HG03442 (cell line): ENCODE data around the gene UQCRC2.
"Not testable (repeated sequence)": the region's sequence is repeated elsewhere in the genome, so short reads cannot be mapped to it uniquely, and the experiment has no call there.

ENCODE experiments used
- ATAC-seq: cut with Tn5 transposase; IDR thresholded peaks from one replicate; pipeline ENCODE4 v1.9.1; 2021; ENCODE audit warnings: mild to moderate bottlenecking, moderate library complexity; ENCODE audit not compliant: unreplicated experiment

The UQCRC2 gene

DNA sequence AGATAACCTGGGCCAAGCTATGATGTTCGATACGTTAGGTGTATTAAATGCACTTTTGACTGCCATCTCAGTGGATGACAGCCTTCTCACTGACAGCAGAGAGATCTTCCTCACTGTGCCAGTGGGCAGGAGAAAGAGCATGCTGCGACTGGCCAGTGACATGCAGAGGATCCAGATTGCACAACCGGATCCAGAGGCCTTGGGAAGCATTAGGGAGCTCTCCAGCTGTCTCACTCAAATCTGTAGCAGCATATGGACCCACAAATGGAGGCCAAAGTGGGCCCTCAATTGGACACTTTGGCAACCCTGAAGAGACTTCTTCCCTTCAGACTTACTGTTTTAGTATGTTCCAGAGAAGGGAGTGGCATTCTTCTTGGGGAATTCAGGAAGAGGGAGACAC is 26.9 kb downstream of the UQCRC2 start:
- ATAC-seq, result no peak

DNA sequence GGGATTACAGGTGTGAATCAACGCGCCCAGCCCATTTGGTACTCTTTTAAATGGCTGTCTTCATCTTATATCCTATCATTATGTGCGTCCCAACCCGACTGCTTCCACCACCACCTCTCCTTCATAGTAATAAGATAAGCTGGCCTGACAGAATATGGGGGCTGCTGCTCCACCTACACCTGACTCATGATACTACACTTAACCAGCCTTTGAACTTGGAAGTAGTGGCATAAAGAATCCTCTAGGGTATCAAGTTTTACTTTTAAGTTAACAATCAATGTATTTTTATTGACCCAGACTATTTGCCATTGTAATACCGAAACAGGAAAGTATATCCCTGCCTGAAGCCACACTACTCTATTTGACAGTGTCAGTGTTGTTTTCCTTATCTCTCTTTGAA is 28.9 kb downstream of the UQCRC2 start:
- no peak for ATAC-seq

DNA sequence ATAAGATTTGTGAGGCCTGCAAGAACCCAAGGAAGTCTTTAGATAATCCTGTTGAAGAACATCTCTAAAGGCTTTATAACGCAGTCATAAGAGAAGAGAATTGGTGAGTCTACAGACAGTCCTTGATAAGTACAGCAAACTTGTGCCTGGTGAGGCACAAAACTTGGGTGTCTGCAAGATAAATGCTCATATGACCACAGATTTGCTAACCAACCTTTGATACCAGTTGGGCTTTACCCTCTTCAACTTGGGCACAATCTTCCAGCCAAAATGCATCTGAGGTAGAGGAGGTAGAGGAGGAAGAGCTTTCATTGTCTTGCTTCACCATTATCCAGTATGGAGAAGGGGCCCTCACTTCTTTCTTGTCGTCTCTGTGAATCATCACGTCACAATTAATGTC is 30.9 kb downstream of the UQCRC2 start:
- no peak for ATAC-seq

DNA sequence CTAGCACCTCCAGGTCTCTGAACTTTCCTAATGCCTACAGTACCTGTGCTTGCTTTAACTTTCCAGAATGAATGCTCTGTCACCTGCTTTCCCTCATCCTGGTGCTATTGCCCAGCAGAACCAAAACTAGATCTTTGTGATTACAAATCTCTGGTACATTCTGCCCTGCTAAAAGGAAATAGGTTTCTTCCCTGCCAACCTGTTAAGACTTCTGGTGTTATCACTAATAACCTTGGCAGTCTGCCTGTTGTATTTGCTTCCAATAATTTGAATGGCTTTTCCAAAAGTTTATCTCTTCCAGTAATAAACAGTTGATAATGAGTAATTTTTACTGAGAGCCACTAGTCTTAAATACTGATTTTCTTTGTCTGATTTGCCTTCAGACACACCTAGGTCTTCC is 32.4 kb downstream of the UQCRC2 start:
- ATAC-seq, result no peak

DNA sequence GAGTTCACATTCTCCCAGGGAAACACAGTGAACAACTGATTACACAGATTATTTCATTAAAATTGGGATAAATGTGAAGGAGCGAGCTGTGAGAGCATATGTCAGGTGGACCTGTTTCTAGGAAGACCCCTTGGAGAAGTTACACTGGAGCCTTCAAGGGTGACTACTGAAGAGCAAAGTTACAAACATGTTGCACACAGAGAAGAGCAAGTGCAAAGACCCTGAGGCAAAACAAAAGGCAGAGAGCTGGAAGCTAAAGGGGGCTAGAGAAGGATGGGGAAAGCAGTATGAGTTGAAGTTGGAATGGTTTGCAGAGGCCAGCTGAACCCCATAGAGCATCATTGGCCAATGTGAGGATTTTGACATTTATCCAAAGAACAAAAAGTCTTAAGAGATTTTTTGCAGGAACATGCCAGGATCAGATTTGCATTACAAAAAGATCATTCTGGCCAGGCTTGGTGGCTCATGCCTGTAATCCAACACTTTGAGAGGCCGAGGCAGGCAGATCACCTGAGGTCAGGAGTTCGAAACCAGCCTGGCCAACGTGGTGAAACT is 33.6 kb downstream of the UQCRC2 start:
- no peak for ATAC-seq

DNA sequence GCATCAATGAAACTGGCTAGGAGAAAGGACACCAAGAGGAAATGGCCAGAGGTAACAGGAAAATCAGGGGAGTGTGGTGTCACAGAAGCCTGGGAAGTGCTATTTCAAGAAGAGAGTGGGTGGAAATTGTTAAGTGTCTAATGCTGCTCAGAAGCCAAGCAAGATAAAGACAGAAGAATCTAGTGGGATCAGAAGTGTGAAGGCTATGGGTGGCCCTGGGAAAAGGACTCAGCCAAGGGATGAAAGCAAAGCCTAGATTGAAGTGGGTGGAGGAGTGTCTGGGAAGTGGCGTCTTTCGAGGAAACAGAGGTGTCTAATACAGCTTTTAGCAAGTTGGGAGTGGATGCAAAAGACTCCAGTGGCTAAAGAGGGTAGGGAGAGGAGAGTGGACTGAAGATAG is 34.3 kb downstream of the UQCRC2 start:
- ATAC-seq, result no peak

DNA sequence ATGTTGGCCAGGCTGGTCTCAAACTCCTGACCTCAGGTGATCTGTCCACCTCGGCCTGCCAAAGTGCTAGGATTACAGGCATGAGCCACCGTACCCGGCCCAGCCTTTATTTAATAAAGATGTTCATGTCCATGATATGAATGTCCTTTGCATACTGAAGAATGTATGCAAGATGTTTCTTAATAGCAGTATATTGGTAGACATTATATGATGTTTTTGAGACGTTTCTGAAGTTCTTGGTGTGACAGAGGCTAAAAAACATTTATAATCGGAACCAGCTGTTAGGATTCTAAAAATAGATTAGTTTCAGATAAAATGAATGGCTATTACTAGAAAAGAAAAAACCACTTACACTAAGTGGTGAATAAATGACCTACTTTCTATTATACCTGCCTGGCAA is 36.0 kb downstream of the UQCRC2 start:
- no peak for ATAC-seq

DNA sequence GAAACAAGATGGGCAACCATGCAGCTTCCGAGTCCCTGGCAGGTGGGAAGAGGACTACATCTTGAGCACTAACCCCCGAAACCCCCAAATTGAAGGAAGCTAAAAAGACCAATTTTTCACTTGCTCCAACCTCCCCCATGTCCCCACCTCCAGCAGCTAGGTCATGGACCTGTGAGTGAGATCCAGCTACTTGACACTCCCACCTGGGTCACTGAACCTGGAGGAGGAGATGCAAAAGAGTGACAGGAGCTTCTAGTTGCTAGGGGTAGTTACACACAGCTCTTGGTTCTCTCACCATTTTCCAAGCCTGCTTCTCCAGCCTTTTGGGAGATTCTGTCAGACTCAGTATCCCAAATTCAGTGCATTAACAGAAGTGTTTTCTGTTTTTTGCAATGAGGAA is 36.6 kb downstream of the UQCRC2 start:
- no peak for ATAC-seq

DNA sequence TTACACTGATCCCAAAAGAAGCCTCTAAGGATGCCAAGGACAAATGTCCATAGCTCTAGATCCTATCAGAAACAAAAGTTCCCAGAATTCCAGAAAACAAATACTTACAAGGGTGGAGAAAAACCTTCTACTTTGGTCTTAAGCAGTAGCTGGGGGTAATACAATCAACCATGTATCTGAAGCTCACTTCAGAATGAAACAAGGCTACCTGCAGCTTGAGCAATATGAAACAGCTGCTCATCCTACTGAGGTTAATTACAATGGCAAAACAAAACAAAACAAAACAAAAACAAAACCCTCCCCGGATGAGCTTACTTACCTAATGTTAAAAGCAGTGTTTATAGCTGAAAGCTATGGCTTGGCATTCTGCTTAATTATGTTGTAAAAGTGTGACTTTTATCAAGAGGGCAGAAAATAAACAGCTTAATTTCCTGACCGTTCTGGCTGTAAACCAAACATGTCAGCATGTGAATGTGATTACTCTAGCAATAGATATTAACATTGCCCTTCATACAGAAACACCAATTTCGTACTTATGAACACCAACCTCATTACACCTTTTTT is 37.3 kb downstream of the UQCRC2 start:
- no peak for ATAC-seq

DNA sequence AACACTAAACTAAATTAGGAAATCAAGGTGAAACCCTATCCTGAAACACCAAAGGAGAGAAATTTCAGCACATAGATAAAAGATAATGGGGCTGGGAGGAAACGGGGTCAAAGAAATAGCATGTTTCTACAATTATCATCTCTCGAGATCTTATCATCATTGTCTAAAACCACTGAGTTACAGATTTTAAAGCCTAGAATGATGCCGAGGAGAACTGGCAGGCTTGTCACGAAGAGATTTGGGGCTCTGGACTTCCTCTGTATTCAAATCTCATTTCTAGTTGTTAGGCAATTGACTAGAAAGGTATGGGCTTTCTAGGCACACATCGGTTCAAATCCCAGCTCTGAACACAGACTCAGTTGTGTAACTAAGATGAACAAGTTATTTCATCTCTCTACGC is 38.5 kb downstream of the UQCRC2 start:
- no peak for ATAC-seq

DNA sequence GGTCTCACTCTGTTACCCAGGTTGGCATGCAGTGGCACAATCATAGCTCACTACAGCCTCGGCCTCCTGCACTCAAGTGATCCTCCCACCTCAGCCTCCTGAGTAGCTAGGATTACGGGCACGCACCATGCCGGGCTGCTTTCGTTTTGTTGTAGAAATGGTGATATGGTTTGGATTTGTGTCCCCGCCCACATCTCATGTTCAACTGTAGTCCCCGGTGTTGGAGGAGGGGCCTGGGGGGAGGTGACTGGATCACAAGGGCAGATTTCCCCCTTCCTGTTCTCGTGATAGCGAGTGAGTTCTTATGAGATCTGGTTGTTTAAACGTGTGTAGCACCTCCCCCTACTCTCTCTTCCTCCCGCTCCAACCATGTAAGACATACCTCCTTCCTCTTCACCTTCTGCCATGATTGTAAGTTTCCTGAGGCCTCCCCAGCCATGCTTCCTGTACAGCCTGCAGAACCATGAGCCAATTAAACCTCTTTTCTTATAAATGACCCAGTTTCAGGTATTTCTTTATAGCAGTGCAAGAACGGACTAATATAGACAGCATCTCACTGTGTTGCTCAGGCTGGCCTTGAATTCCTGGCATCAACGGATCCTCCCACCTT is 41.8 kb downstream of the UQCRC2 start:
- no peak for ATAC-seq

DNA sequence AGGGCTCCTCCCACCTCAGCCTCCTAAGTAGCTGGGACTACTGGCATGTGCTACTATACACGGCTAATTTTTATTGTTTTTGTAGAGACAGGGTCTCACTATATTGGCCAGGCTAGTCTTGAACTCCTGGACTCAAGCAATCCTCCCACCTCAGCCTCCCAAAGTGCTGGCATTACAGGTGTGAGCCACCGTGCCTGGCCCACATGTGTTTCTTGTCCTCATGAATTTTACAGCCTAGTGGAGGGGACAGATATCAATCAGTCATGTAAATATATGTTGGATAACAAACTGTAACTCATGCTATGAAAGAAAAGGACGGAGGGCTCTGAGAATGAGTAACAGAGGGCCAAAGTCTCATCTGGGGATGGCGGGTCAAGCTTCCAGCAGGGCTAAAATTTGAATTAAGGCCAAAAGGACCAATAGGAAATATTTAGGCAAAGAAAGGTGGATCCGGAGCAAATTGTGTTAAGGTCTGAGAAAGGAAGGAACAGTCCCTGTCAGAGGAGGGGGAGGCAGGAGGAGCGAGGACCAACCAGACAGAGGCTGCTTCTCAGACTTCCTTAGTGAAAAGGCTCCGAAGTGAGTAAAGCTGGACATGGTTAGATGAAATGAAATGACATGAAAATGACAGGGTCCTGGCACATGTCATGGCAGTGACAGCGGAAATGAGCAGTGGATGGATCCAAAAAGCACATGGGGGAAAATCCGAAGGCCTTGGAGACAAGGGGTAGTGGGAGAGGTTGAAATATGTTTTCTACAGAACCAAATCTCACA is 43.9 kb downstream of the UQCRC2 start:
- ATAC-seq, result no peak

DNA sequence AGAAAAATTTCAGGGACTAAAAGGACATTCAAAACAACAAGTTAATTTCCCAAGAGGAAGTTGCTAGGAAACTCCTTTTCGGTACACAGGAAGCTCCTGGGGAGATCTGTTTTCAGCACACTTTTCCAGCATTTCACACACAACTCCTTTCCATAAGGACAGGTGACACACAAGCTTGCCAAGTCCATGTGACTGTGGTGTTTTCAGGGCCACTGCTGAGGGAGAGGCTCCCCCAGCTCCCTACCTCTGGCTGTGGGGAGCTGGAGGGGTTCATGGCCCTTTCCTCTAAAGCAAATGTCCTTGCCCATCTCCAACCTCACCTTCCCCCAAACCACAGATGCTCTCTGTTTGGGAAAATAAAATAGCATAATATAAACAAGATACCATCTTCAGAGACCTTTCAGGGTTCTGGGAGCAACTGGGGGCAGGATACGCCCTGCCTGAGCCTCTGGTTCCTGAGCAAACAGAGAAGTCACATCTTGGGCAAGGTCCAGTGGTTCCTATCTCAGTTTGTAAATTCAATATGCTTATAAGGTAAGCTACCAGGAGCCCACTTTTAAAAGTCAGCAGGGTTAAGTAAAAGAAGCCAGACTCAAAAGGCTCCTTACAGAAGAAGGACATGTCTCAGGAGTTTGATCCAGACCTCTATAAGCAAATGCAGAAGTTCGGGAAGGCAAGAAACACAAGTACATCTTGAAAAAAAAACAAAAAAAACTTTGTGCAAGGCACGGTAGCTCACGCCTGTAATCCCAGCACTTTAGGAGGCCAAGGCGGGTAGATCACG is 44.7 kb downstream of the UQCRC2 start:
- no peak for ATAC-seq

DNA sequence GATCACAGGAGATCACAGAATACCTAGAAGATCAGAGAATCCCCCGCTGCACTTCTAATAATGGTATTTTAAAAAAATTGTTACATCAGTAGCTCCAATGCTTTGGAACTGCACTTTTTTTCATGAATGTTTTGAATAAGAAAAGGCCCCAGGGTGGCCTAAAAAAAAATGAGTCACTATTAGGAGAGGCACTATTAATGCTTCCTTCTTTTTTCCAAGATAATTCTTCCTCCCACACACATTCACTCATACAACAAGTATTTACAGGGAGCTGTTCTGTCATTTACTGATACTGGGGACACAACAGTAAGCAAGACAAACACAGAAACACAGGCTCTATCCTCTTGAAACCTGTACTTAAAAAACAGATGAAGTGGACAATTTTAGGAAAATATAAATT is 48.4 kb downstream of the UQCRC2 start:
- no peak for ATAC-seq

DNA sequence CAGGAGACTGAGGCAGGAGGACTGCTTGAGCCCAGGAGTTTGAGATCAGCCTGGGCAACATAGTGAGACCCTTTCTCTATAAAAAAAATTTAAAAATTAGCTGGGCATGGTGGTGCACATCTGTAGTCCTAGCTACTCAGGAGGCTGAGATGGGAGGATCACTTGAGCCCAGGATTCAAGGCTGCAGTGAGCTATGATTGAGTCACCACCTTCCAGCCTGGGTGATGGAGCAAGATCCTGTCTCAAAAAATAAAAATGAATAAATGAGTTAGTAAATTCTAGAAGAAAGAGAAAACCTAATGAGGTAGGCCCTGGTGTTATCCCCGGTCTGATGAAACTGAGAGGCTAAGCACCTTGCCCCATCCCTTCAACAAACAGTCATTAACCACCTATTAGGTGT is 48.9 kb downstream of the UQCRC2 start:
- ATAC-seq, result not testable (repeated sequence)

DNA sequence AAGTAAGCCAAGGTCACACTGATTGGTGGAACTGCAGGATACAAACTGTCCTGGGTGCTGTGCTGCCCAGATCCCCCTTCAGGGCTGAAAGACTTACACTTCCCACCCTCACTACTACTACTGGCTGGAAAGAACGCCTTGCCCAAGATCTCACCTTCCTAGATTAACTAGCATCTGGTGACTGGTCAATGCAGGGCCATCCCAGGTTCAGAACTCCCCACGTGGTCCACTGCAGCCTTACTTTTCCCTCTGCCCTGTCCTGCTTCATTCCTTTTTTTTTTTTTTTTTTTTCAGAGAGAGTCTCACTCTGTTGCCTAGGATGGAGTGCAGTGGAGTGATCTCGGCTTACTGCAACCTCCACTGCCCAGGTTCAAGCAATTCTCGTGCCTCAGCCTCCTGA is 50.0 kb downstream of the UQCRC2 start:
- no peak for ATAC-seq

DNA sequence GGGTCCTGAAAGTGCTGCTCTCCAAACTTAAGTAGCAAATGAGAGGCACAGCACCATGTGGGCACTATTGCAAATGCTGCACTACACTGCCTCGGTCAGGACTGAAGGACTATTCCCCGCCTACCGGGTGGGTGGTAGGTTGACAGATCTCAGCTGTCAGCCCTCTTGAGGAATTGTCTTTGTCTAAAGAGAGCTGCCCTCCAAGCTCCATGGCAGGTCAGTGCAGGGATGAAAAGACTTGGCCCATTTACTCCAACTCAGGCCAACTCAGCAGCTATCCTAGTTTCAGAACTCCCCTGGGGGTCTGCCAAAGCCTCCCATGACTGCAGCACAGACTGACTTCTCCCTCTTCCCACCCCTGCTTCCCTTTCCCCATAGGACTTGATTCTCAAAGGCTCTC is 51.2 kb downstream of the UQCRC2 start:
- ATAC-seq, result no peak

DNA sequence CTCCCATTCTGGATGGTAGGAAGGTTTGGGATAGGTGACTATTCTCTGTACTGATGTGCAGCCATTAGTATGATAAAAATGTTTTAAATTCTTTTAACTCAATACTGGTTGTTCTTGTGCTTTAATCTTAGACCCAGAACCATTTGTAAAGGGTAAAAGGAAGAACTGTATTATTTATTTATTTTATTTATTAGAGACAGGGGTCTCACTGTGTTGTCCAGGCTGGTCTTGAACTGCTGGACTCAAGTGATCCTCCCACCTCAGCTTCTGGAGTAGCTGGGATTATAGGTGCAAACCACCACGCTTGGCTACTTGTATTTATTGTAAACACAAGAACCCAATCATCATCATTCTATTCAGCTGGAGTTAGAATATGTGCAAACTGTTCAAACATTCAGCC is 52.6 kb downstream of the UQCRC2 start:
- no peak for ATAC-seq

DNA sequence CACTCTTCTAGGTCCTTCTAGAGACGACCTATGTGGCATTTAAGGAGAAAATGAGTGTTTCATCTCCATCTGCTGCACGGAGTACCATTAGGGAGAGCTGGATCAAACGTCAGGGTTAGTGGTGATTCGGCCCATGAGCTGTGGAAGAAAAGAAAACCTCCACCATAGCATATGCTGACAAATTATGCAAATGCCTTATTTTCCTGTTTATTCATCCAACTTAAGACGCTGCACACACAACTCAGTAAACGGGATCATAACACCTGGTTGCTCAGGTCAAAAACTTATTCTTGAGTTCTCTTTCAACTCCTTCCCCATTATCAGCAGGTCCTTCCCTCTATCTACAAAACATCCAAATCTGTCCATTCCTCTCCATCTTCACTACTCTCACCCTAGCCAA is 53.5 kb downstream of the UQCRC2 start:
- ATAC-seq, result no peak

DNA sequence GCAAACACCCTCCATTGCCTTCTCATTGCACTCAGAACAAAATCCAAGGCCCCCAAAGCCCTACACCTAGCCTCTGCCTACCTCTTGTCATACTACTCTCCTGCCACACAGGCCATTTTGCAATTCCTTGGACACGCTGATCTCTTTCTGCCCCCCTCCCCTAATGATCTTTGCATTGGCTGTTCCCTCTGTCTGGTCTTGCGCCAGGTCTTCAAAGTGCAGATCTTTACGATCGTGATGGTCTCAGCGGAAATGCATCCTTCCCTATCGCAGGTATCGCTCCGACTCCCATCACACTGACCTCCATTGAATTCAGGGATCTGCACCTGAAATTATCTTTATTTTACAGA is 54.0 kb downstream of the UQCRC2 start:
- ATAC-seq, result no peak

DNA sequence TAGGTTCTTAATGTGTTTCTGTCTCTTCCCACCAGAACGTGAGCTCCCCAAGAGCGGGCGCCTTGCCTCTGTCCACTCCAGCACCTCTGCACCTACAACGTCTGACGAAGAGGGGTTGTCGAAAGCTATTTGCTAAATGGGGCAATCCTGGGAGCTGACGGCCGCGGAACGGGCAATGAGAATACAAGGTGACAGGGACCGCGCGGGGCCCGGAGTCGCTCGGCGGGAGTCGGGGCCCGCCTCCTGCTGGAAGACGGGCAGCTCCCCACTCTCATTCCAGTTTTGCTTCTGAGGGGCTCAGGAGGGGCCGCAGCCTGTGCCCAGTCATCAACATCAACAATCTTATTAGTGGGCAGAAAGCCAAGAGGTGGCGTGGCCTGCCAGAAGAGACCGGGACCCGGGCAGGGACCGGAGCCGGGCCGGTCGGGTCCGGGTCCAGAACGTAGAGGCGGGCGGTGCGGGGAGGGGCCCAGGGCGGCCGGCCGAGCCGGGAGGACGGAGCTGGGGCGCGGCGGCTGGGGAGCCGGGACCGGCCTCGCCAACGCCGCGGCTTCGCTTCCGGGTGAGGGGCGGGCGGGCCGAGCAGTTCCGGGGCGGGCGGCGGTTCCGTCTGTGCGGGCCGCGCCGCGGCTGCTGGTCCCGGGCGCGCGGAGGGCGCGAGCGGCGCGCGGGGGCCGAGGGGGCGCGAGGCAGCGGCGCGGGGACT is 54.5 kb downstream of the UQCRC2 start, which contains the start of gene MOSMO:
Gene MOSMO, plus strand, starts transcription at position 603 of the 706 bp plus-strand sequence. CDS start 191 bp downstream, outside the sequence.
- peak; percentile 56 for ATAC-seq
